ENCODE data around the gene IL4I1.
A peak's percentile ranks its signal among the peaks of the same experiment; 100 is the strongest.

Gene IL4I1

GRCh38 chr19:49862391-49863253, 34.1 kb downstream of the IL4I1 start:
- no peak for DNase-seq

- DNase-seq: no peak
These were observed 34.9 kb downstream of the IL4I1 start for GRCh38 chr19:49861541-49862378.

DNA sequence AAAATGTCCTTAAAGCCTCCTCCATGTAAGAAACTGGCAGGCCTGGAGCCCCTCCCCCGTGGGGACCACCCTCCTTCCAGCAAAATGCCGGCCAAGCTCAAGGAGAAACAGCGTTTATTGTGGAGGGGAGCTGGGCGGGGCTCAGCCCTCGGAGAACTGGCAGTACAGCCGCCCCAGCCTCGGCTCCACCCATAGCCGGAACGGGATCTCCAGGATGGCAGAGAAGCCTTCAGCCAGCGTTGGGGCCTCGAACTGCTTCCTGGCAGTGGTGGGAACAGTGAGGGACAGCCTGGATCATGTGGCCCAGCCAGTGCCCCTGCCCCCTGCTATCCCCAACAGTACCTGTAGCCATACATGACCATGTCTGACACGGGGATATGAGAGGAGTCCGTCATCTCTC, 35.6 kb downstream of the IL4I1 start:
- no peak for DNase-seq

- DNase-seq: no peak
These were observed 36.2 kb downstream of the IL4I1 start for GRCh38 chr19:49860336-49861102.

DNA sequence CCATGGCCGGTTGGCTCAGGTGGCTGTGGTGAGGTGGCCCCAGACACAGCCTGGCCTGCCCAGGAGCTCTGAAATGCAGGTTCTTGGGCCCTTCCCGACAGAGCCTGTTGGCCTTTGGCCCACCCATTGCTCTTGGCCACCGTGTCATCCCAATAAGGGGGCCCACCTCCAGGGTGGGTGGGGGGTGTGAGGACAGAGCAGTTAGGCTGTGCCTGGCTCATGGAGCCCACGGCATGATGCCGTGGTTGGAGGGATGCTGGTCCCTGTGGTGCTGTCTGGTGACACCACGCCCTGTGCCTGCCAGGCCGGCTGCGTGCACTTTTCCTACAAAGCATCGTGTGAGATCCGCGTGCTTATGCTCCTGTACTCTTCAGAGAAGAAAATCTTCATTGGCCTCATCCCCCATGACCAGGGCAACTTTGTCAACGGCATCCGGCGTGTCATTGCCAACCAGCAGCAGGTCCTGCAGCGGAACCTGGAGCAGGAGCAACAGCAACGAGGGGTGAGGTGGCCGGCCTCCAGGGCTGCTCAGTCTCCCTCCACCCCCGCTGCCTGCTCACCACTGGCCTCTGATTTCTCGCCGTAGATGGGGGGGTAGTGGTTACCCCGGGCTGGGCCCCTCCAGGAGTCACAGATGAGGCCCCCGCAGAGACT, 36.9 kb downstream of the IL4I1 start:
- DNase-seq: no peak

GRCh38 chr19:49858088-49858985, 38.4 kb downstream of the IL4I1 start:
- no peak for DNase-seq

DNA sequence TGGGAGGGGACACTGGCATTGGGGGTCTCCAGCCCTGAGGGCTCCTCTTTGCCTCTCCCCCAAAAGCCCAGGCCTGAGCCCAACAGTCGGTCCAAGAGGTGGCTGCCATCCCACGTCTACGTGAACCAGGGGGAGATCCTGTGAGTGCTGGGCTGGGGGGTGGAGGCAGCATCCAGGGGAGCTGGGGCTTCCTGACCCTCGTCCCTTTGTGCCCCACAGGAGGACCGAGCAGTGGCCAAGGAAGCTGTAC, 38.9 kb downstream of the IL4I1 start:
- no peak for DNase-seq

DNA sequence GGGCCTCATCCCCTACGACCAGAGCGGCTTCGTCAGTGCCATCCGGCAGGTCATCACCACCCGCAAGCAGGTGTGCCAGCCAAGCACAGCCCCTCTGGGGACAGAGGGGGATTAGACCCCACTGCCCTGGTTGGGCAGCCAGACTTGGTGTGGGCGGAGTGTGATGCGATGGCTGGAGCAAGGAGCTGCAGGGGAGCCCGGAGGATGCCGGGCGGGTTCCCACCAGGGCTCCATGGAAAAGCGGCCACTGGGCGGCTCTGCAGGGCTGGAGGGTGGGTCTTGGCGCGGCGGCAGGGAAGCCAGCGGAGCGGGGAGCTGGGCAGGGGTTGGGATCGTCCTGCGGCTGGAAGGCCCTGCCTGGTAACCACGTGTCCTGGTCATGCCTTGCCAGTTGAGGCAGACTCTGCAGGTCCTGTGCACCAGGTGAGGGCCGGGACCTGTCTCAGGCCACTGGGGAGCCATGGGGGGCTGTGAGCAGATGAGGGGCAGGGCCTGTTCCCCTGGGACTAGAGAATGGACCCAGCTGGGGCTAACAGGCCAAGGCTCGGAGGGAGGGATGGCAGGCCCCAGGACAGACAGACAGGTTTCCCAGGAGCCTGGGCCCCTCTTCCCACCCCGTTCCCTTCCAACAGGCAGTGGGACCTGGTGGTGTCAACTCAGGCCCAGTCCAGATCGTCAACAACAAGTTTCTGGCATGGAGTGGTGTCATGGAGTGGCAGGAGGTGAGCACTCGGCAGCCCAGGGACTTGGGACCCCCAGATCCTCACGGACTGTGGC, 39.4 kb downstream of the IL4I1 start:
- no peak for DNase-seq

DNA sequence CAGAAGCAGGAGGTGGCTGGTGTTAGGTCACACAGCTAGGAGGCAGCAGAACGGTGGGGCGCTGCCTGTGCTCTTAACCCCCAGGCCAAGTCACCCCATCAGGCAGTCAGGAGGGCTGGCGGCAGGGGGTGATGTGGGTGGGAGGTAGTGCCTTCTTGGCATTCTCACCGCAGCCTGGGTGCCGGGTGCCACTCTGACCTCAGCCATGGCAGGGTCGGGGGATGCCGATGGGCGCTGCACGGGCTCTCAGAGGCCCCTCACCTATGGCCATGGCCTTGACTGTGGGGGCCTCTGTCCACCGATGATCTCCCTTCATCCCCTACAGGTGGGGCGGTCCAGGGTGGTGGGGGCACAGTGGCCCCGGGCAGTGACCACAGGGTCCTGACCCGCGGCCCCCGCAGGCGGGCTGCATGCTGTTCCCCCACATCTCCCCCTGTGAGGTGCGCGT, 40.1 kb downstream of the IL4I1 start:
- DNase-seq: no peak

DNA sequence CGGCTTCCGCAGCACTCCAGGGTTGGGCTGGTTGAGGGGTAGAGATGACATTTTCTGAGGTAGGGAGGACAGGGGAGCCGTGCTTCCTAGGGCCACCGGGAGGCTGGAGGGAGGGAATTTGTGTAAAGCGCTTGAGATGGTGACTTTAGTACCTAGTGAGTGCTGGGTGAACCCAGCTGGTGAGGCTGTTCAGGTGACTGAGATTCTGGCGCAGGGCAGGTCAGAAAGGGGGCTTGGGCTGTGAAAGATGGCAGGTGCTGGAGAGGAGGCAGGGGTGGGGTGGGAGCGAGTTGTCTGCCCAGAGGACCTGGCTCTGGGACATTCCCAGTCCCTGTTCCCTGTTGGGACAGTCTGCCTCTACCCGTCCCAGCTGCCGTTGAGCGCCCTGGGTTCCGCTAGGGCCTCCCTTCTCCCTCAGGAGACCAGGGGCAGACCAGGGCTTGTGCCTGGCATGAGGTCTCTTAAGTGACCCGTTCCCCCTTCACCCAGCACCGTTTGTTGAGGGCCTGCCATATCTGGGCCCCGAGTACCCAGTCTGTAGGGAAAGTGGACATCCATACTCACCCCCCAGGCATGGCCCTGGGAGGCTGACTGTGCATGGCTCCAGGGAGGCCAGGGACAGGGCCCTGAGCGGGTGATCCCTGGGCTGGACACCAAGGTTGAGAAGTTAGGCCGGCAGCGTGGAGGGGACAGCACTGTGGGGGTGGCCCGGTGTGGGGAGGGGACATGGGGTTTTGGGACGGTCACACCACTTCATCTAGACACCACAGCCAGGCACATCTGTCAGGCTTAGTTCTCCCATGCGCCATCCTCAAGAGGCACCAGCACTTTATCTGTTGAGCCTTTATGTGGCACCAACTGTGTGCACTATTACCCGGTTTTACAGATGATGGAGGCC, 40.8 kb downstream of the IL4I1 start:
- DNase-seq: no peak

DNA sequence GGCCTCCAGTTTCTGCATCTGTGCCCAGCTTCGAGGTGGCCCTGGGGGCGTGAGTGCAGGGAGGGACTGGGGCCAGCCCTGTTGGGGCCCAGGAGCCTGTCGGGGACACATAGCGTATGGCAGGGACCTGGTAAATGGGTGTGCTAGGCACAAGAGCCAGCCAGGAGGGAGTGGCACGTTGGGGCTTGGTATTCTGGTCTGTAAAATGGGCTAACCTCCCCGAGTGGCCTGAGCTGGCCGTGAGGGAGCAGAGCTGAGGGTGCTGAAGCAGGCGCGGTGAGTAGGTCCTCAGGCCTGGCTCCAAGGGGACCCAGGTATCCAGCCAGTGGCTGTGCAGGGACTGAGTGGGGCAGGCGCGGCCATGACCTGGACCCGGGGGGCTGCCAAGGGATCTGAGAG, 41.4 kb downstream of the IL4I1 start:
- no peak for DNase-seq

DNA sequence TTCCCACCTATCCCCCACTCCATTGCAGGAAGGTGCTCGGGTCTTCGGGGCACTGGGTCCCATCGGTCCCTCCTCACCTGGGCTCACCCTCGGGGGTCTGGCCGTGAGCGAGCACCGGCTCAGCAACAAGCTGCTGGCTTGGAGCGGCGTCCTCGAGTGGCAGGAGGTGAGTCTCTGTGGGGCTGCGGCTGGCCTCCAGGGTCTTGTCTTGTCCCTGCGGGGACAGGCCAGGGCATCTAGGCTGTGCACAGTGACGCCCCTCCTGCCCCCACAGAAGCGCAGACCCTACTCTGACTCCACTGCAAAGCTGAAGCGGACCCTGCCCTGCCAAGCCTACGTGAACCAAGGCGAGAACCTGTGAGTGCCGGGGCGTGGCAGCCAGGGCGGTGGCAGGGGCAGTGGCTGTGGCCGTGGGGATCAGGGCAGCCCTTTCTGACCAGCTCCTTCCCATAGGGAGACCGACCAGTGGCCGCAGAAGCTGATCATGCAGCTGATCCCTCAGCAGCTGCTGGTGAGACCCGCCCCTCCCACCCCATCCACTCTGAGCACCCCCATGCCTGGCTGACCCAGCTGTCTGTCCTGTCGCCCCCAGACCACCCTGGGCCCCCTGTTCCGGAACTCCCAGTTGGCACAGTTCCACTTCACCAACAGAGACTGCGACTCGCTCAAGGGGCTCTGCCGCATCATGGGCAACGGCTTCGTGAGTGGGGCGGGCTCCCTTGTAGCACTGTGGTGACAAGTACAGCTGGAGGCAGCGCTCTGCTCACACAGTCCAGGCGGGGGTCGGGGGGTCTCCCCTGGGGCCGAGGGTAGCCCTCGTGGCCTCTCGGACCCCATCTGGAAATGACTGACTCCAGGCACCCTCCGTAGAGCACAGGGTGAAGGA, 42.1 kb downstream of the IL4I1 start:
- DNase-seq: no peak

DNA sequence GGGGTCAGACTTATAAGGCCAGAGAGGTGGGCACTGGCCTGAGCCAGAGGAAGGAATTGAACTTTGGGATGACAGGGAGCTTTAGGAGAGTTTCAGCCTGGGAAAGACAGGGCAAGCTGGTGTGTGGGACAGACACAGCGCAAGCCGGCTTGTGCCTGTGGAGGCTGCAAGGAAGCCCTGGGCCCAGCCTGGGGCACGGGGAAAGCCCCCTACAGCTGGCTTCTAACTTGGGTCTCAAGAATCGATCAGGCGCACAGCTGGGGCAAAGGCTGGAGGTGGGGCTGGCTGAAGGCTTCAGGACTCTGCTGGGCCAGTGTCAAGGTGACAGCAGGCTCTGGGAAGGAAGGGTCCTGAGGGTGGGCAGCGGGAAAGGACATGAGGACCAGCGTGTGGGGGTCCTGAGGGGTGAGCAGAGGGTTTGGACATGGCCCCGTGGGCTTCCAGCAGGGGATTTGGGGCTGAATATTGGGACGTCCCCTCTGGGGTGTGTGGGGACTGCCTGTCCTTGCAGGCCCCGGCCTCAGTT, 42.8 kb downstream of the IL4I1 start:
- no peak for DNase-seq

GRCh38 chr19:49852631-49853126, 44.0 kb downstream of the IL4I1 start:
- DNase-seq: no peak

DNA sequence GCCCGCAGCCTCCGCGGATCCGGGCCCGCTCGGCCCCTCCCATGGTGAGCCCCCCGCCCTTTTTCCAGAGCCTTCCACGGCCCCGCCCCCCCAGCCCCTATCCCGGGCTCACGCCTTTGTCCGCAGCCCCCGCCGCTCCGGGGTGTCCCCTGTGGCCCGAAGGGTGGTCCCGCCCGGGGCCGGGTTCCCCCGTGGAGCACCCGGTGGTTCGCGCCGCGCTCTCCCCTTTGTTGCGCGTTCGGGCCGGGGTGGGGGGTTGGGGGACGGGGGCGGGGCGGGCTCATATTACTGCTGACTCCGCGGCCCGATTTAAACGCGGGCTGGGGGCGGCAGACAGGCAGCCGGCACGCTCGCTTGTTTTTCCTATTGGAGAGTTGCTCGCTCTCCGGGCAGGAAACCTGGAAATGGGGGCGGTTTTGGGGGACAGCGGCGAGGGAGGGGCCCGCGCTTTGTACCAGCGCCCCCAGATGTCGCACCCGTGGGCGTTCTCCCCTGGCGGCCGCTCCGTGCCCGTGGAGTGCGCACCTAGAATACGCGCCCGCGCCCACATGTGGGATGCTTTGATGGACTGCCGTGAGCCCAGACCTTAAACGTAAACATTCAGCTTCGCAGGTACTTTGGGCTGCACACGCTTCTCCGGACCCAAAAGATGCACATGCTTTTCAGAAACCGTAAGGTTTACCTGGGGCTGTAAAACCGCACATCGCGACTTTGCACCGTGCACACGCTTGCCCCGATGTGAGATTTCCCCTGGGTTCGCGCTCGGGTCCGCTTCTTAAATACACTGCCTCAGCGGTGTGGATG, 45.0 kb downstream of the IL4I1 start:
- peak in 1 of 2 experiments; percentile 20 for DNase-seq

- peak; percentile 88 to 90 for DNase-seq
These were observed 46.0 kb downstream of the IL4I1 start, which contains the start of gene PTOV1 for GRCh38 chr19:49850487-49851342. Gene PTOV1 (plus strand): TSS chr19:49851159.

DNA sequence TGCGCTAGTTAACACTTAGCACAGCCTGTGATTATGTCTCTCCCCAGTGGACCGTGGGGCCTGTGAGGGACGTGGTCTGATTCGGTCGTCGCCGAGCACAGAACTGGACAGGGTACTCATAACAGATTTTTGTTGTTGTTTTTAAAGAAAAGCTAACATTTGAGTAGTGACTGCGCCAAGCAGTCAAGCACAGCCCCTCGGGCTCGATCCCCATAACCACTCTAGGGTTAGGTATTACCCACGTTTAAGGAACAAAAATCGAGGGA, 46.5 kb downstream of the IL4I1 start:
- DNase-seq: no peak
